HG02970 (cell line): ENCODE measurements around the gene SNPH.
"Not testable (repeated sequence)": the region's sequence is repeated elsewhere in the genome, so short reads cannot be mapped to it uniquely, and the experiment has no call there.

Experiments
- ATAC-seq: cut with Tn5 transposase; IDR thresholded peaks from one replicate; pipeline ENCODE4 v1.9.1; 2021; ENCODE audit warnings: mild to moderate bottlenecking, moderate library complexity, moderate number of reproducible peaks; ENCODE audit not compliant: unreplicated experiment, low FRiP score

The SNPH gene

GRCh38 chr20:1334761-1335160 is 68.7 kb downstream of the SNPH start:
- no peak for ATAC-seq

GRCh38 chr20:1335961-1336698 is 70.0 kb downstream of the SNPH start:
- no peak for ATAC-seq

GRCh38 chr20:1336699-1337367 is 70.7 kb downstream of the SNPH start:
- ATAC-seq, result no peak

- ATAC-seq, result no peak
These were observed 71.3 kb downstream of the SNPH start for GRCh38 chr20:1337441-1337840.

- ATAC-seq, result no peak
These were observed 72.0 kb downstream of the SNPH start for GRCh38 chr20:1338096-1338495.

DNA sequence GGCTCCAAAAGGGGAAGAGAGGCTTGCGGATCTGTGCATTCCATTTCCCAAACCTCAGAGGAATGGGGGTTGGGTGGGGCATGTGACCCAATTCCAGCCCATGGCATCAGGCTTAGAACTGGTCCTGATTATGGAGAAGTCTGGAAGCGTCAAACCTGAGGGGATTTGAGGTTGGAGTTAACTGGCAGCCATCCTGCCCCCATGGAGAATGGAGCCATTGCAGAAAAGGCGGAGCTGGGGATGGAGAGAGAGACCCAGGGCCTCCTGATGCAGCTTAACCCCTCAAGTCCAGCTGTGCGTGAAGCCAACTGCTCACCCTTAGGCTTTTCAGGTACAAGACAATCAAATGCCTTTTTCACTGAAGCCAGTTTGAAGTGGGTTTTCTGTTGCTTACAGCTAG is 72.7 kb downstream of the SNPH start:
- no peak for ATAC-seq

DNA sequence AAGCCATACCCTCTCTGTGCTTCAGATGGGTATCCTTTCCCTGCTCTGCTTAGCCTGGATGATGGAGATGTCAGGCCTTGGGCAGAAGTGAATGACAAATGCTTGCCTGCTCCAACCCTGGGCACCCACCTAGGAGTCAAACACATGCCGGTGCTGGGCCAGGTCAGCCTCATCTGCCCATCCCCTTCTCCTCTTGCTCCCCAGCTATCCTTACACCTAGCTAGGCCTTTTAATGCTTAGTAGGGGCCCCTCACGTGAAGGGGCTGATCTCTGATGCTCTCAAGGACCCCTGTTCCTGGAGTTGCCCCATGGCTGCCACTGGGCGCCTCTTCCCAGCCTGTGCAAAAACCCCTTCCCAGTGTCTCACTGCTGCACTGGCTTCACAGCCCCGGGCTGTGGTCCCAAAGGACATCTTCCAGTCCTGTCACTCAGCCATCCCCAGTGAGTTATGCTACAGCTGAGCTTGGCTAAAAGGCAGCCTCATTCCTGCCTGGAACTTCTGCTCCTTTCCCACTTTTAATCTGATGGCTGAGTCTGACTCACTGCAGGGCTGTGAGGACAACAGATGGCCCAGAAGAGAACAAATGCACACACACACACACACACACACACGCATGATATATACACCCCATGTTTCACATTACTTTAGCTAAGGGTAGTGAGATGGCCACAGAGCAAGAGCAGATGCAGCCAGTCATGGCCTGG is 75.6 kb downstream of the SNPH start:
- ATAC-seq, result no peak

- not testable (repeated sequence) for ATAC-seq
These were observed 77.5 kb downstream of the SNPH start for GRCh38 chr20:1343446-1344124.

DNA sequence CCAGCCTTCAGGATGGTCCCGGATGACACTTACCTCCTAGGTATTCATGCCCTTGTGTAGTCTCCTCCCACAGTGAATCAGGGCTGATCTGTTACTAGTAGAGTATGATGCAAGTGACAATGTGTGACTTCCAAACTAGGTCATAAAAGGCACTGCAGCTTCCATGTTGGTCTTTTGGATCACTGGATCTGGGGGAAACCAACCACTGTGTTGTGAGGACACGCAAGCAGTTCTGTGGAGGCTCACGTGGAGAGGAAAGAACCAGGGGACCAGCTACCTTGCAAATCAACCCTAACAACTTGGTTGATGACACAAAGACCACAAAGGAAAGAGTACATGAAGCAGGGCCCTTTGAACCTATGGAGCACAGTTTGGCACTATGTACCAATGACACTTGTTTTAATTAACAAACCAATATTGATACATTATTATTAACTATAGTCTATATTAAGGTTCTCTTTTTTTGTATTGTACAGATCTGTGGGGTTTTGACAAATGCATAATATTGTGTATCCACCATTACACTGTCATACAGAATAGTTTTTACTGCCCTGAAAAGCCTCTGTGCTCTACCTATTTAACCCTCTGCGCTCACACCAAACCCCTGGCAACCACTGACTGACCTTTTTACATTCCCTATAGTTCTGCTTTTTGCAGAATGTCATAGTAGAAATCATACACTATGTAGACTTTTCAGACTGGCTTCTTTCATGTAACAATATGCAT is 79.1 kb downstream of the SNPH start:
- ATAC-seq, result no peak

DNA sequence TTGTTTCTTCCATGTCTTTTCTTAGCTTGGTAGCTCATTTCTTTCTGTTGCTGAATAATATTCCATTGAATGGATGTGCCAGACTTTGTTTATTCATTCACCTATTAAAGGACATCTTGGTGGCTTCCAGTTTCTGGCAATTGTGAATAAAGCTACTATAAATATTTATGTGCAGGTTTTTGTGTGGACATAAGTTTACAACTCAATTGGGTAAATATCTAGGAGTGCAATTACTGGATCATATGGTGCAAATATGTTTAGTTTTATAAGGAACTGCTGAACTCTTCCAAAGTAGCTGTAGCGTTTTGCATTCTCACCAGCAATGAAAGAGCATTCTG is 79.6 kb downstream of the SNPH start:
- ATAC-seq, result no peak

DNA sequence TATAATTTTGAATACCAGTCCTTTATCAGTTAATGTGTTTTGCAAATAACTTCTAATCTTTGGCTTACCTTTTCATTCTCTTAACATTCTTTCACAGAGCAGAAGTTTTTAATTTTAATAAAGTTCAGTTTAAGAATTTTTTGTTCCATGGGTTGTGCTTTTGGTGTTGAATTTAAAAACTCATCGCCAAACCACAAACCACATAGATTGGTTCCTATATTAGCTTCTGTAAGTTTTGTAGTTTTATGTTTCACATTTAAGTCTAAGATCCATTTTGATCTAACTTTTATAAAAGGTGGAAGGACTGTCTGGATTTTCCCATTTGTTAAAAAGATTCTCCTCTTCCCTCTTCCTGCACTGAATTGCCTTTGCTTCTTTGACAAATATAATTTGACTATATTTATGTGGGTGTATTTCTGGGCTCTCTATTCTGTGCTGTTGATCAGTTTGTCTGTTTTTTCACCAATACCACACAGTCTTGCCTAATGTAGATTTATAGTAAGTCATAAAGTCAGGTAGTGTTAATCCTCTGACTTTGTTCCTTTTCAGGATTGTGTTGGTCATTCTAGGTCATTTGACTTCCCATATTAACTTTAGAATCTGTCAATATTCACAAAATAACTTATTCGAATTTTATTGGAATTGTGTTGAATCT is 80.3 kb downstream of the SNPH start:
- no peak for ATAC-seq

- no peak for ATAC-seq
These were observed 87.9 kb downstream of the SNPH start for GRCh38 chr20:1353956-1354355.

DNA sequence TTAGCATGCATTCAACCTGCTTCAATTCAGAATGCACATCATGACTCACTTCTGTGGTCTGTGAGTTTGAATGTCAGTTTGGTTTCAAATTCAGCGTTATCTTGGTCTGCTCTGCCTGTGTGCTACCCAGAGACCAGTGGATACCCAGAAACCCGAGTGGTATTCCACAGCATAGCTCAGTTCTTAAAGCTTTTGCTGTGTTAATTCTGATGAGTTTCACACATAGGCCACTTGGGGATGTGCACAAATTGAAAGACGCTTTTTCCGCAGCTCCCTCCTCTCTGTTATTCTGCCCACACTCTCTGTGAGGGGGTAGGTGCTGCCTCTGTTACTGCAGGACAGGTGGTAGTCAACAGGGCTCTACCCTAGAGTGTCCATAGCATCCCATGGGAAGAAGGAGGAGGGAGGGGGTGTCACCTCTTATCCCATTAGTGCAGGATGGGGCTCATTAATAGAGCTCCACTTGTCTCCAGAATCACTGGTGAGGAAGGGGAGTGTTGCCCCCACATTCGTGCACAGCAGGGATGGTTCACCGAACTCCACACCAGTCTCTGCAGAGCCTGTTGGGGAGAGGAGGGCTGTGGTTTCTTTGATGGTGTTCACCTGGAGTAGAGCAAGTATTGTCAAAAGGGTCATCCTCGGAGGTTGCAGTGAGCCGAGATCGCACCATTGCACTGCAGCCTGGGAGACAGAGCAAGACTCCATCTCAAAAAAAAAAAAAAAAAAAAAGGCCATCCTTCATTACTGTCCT is 92.0 kb downstream of the SNPH start:
- ATAC-seq, result no peak
